H9 (cell line): ENCODE data around the gene MMEL1. TPM values are rescaled to one million over a fixed set of nuclear protein-coding genes. Genes with fewer than 3 reads are reported as not detected.

Experiments used
- DNase-seq: peaks from one replicate; pipeline ENCODE4 v3.0.0-alpha.2; 2017
- H2AFZ ChIP-seq: one replicate; pipeline ENCODE4 v1.6.1; 2013; ENCODE audit warnings: mild to moderate bottlenecking, low read length, control low read depth, moderate library complexity
- H2AK5ac ChIP-seq: 2 replicates; pipeline ENCODE4 v1.6.1; 2013; ENCODE audit warnings: low read length, control low read depth, mixed read lengths; ENCODE audit not compliant: insufficient read length
- H2BK120ac ChIP-seq: one replicate; pipeline ENCODE4 v1.6.1; 2013; ENCODE audit warnings: low read depth, mild to moderate bottlenecking, low read length, control low read depth, inconsistent platforms; ENCODE audit not compliant: poor library complexity, severe bottlenecking
- H2BK12ac ChIP-seq: 2 replicates; pipeline ENCODE4 v1.6.1; 2013; ENCODE audit warnings: low read length, control low read depth, mixed read lengths, low read depth; ENCODE audit not compliant: insufficient read length
- H2BK15ac ChIP-seq: 2 replicates; pipeline ENCODE4 v1.6.1; 2013; ENCODE audit warnings: low read depth, low read length, control low read depth
- H2BK20ac ChIP-seq: one replicate; pipeline ENCODE4 v1.6.1; 2013; ENCODE audit warnings: low read depth, mild to moderate bottlenecking, low read length, control low read depth, inconsistent platforms; ENCODE audit not compliant: poor library complexity, severe bottlenecking
- H2BK5ac ChIP-seq: 2 replicates; pipeline ENCODE4 v1.6.1; 2013; ENCODE audit warnings: low read length, control low read depth, mixed read lengths; ENCODE audit not compliant: insufficient read length
- H3K14ac ChIP-seq: 2 replicates; pipeline ENCODE4 v1.6.1; 2013; ENCODE audit warnings: low read length, control low read depth; ENCODE audit not compliant: insufficient read depth
- H3K18ac ChIP-seq: 2 replicates; pipeline ENCODE4 v1.6.1; 2013; ENCODE audit warnings: low read depth, mild to moderate bottlenecking, mixed read lengths, low read length, control low read depth; ENCODE audit not compliant: insufficient read length
- H3K23ac ChIP-seq: 2 replicates; pipeline ENCODE4 v1.6.1; 2013; ENCODE audit warnings: low read length, control low read depth, mixed read lengths, low read depth; ENCODE audit not compliant: insufficient read length
- H3K23me2 ChIP-seq: 2 replicates; pipeline ENCODE4 v1.6.1; 2013; ENCODE audit warnings: low read depth, mild to moderate bottlenecking, mixed read lengths, low read length, control low read depth; ENCODE audit not compliant: insufficient read length, poor library complexity, severe bottlenecking
- H3K27ac ChIP-seq: 2 replicates; pipeline ENCODE4 v1.5.1; 2013; ENCODE audit warnings: low read length, control low read depth, mixed read lengths, low read depth; ENCODE audit not compliant: insufficient read length
- H3K27me3 ChIP-seq: 2 replicates; pipeline ENCODE4 v1.6.1; 2013; ENCODE audit warnings: low read length, control low read depth, inconsistent platforms; ENCODE audit not compliant: insufficient read depth
- H3K4ac ChIP-seq: 2 replicates; pipeline ENCODE4 v1.6.1; 2013; ENCODE audit warnings: low read depth, mild to moderate bottlenecking, control low read depth, inconsistent platforms, low read length, moderate library complexity
- H3K4me1 ChIP-seq: 2 replicates; pipeline ENCODE4 v1.6.1; 2013; ENCODE audit warnings: low read length, control low read depth, inconsistent platforms; ENCODE audit not compliant: insufficient read depth
- H3K4me2 ChIP-seq: 2 replicates; pipeline ENCODE4 v1.6.1; 2013; ENCODE audit warnings: low read length, control low read depth, mixed read lengths; ENCODE audit not compliant: insufficient read length, insufficient read depth
- H3K56ac ChIP-seq: 2 replicates; pipeline ENCODE4 v1.6.1; 2013; ENCODE audit warnings: low read depth, mild to moderate bottlenecking, mixed read lengths, low read length, control low read depth; ENCODE audit not compliant: insufficient read length
- H3K79me1 ChIP-seq: 2 replicates; pipeline ENCODE4 v1.6.1; 2013; ENCODE audit warnings: low read depth, mild to moderate bottlenecking, moderate library complexity, low read length, control low read depth, inconsistent platforms; ENCODE audit not compliant: insufficient read depth, poor library complexity, severe bottlenecking
- H3K79me2 ChIP-seq: 2 replicates; pipeline ENCODE4 v1.6.1; 2013; ENCODE audit warnings: low read length, control low read depth, inconsistent platforms; ENCODE audit not compliant: insufficient read depth
- H3K9ac ChIP-seq: 2 replicates; pipeline ENCODE4 v1.6.1; 2013; ENCODE audit warnings: low read length, control low read depth, mixed read lengths; ENCODE audit not compliant: insufficient read length; ENCODE audit errors: extremely low read depth
- H3K9me3 ChIP-seq: one replicate; pipeline ENCODE4 v1.6.1; 2013; ENCODE audit warnings: low read depth, low read length, inconsistent platforms; ENCODE audit not compliant: control insufficient read depth
- H3T11ph ChIP-seq: one replicate; pipeline ENCODE4 v1.6.1; 2013; ENCODE audit warnings: mild to moderate bottlenecking, low read length, control low read depth, inconsistent platforms
- H4K20me1 ChIP-seq: one replicate; pipeline ENCODE4 v1.6.1; 2013; ENCODE audit not compliant: control insufficient read depth, insufficient read length, insufficient read depth
- H4K5ac ChIP-seq: 2 replicates; pipeline ENCODE4 v1.6.1; 2013; ENCODE audit warnings: low read depth, mild to moderate bottlenecking, mixed read lengths, low read length, control low read depth; ENCODE audit not compliant: insufficient read length
- H4K8ac ChIP-seq: replicated peaks from 2 replicates; pipeline ENCODE4 v1.6.1; 2013; ENCODE audit warnings: low read length, control low read depth, mixed read lengths, low read depth; ENCODE audit not compliant: insufficient read length
- H4K91ac ChIP-seq: 2 replicates; pipeline ENCODE4 v1.6.1; 2013; ENCODE audit warnings: low read depth, mild to moderate bottlenecking, moderate library complexity, mixed read lengths, low read length, control low read depth; ENCODE audit not compliant: insufficient read length
- H3K27ac Mint-ChIP-seq, 3 experiments: 2 replicates in 2 of 3; 3 replicates in 1 of 3; pipeline ENCODE4 v1.8.0; 2020 to 2021; ENCODE audit warnings: mixed read lengths in 3 of 3, mild to moderate bottlenecking in 1 of 3, moderate library complexity in 1 of 3
- H3K27me3 Mint-ChIP-seq: 2 replicates; pipeline ENCODE4 v1.8.0; 2021; ENCODE audit warnings: low read depth, mild to moderate bottlenecking, moderate library complexity, mixed read lengths
- H3K36me3 Mint-ChIP-seq, 3 experiments: 2 replicates in 2 of 3; 3 replicates in 1 of 3; pipeline ENCODE4 v1.8.0; 2020 to 2021; ENCODE audit warnings: low read depth in 3 of 3, mixed read lengths in 3 of 3; ENCODE audit not compliant: insufficient read depth in 1 of 3
- H3K4me1 Mint-ChIP-seq, 2 experiments: 2 replicates each; pipeline ENCODE4 v1.8.0; 2020; ENCODE audit warnings: mixed read lengths in 2 of 2
- H3K4me3 Mint-ChIP-seq, 2 experiments: 2 replicates in 1 of 2; 3 replicates in 1 of 2; pipeline ENCODE4 v1.8.0; 2020 to 2021; ENCODE audit warnings: mild to moderate bottlenecking in 2 of 2, mixed read lengths in 2 of 2, moderate library complexity in 1 of 2
- H3K9me3 Mint-ChIP-seq, 2 experiments: 2 replicates in 1 of 2; 3 replicates in 1 of 2; pipeline ENCODE4 v1.8.0; 2020; ENCODE audit warnings: mild to moderate bottlenecking in 2 of 2, mixed read lengths in 2 of 2, moderate library complexity in 1 of 2
- CTCF ChIP-seq: fragments of 200-600 bp; sonication (generic); conservative IDR thresholded peaks from 3 replicates; pipeline ENCODE4 v1.8.0; 2021; ENCODE audit warnings: antibody characterized with exemption, mild to moderate bottlenecking
- WGBS: extraction: QIAGEN DNeasy Blood & Tissue Kit; methylation state at CpG from one replicate; pipeline ENCODE4 v1.1.7; 2013; ENCODE audit warnings: missing lambda C conversion rate, low lambda C conversion rate, mixed read lengths; ENCODE audit not compliant: insufficient read length; ENCODE audit errors: extremely low coverage; 5-methylcytosine and 5-hydroxymethylcytosine counted together
- total RNA-seq: library from RNA; stranded (reverse); gene quantifications from 2 replicates; pipeline ENCODE4 v1.2.1, GENCODE V29; 2021

Gene MMEL1
- total RNA-seq, 1 experiment from 2014 or later = 0.42 TPM

GRCh38 chr1:2597441-2598328 is 35.1 kb downstream of the MMEL1 start:
- Histone ChIP-seq H3K23ac (no peak overlapping the region), H3K9ac (no peak overlapping the region), H2BK20ac (no peak overlapping the region), H2BK5ac (no peak overlapping the region), H3K79me1 (no peaks in the 10 kb centered on the region), H3K4me1 (no peaks in the 10 kb centered on the region), H2AFZ (no peak overlapping the region), H4K5ac (no peak overlapping the region), H2BK120ac (no peak overlapping the region), H4K91ac (no peak overlapping the region), H3K4me2 (no peak overlapping the region), H3K79me2 (no peaks in the 10 kb centered on the region), H3K56ac (no peak overlapping the region), H4K20me1 (no peaks in the 10 kb centered on the region), H3K27ac (no peak overlapping the region), H3K14ac (no peak overlapping the region), H3K18ac (no peak overlapping the region), H2BK15ac (no peak overlapping the region), H3K27me3 (no peaks in the 10 kb centered on the region), H4K8ac (no peak overlapping the region), H3K23me2 (no peaks in the 10 kb centered on the region), H3T11ph (no peak overlapping the region), H2AK5ac (no peak overlapping the region), H2BK12ac (no peak overlapping the region), H3K9me3 (no peaks in the 10 kb centered on the region), H3K4ac (no peak overlapping the region)
- WGBS = no CpG with 5 or more reads among the region's 34 CpGs
- Mint-ChIP-seq H3K27ac (no peak overlapping the region), H3K27me3 (peaks cover 24% of the 10 kb centered on the region), H3K4me3 (no peak overlapping the region), H3K36me3 (no peaks in the 10 kb centered on the region), H3K4me1 (no peaks in the 10 kb centered on the region), H3K9me3 (peaks cover 3 to 9% of the 10 kb centered on the region in 2 experiments; a peak in 3 of 5 replicates)
- DNase-seq = peak; percentile 25
- TF ChIP-seq CTCF = no peak
